ENCODE results near the gene METRNL.

Gene METRNL

DNA sequence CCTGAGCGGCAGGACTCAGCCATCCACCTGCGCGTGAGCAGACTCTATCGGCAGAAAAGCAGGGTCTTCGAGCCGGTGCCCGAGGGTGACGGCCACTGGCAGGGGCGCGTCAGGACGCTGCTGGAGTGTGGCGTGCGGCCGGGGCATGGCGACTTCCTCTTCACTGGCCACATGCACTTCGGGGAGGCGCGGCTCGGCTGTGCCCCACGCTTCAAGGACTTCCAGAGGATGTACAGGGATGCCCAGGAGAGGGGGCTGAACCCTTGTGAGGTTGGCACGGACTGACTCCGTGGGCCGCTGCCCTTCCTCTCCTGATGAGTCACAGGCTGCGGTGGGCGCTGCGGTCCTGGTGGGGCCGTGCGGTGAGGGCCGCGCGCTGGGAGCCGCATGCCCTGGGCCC is 14.9 kb downstream of the METRNL start:
- no peak for DNase-seq

DNA sequence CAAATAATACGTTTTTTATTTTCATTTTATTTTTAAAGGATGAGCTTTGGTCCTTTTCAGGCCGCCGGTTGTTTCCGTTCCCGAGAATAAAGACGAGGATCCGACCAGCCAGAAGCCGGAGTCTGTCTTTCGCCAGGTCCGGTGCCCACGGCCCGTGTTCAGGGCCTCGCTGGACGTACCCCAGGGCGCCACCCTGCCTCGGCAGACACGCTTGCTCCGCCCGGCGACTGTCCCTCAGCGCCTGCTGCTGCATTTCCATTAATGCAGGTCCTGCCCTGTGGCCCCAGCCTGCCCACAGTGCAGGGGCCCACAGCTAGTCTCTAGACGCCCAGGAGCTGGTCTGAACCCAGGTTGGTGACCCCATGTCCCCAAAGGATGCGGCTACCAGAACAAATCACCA is 15.6 kb downstream of the METRNL start:
- DNase-seq = no peak

DNA sequence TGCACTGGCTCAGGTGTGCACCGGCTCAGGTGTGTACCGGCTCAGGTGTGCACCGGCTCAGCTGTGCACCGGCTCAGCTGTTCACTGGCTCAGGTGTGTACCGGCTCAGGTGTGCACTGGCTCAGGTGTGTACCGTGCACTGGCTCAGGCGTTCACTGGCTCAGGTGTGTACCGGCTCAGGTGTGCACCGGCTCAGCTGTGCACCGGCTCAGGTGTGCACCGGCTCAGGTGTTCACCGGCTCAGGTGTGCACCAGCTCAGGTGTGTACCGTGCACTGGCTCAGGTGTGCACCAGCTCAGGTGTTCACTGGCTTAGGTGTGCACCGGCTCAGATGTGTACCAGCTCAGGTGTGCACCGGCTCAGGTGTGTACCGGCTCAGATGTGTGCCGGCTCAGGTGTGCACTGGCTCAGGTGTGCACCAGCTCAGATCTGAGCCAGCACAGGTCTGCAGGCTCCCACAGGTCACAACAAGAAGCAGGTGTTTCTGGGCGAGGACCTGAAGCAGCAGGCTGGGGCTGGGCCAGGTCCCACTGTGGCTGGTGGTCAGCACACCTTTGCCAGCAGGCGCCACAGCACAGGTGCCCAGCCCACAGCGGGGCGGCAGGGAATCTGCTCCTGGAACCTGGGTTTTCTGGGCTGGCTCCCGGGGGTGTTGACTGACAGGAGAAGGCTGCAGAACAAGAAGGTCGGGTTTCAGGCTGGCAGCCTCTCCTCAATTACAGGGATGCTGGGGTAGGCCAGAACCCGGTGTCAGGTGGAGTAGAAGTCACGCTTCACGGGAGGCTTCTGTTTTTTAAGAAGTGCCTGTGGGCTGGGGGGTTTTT is 17.2 kb downstream of the METRNL start:
- DNase-seq = no peak

- DNase-seq = no peak
Measured at GRCh38 chr17:83097831-83098230, 18.4 kb downstream of the METRNL start.

GRCh38 chr17:83098241-83099085 is 19.1 kb downstream of the METRNL start:
- DNase-seq = no peak

GRCh38 chr17:83099086-83099555 is 19.7 kb downstream of the METRNL start:
- DNase-seq = no peak

DNA sequence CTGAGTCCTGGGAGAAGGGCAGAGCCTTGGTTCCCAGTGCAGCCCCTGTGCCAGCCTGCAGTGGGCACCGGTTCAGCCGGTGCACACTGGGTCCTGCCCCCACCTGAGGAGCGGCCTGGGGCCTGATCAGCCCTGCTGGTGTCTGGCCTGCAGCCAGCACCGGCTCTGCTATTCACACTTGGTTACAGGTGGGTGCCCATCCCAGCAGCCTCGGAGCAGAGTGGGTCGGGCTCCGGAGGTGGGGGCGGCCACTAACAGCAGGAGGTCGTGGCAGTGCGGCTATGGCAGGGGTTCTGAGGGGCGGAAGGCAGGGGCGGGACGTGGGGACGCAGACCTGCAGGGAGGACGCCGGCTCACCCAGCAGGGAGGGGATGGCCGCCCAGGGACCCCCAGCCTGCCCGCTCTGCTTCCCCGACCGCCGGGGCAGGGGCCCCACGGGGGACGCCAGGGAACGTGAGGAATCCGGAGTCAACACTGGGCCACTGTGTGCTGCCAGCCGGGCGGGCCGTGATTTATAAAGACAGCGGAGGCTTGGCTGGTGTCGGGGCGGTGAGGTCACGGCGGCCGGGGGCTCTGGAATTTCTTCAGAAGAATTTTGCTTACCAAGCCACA is 20.3 kb downstream of the METRNL start:
- DNase-seq = no peak

- DNase-seq = no peak
Measured at GRCh38 chr17:83100220-83100852, 20.9 kb downstream of the METRNL start.

GRCh38 chr17:83100853-83101391 is 21.5 kb downstream of the METRNL start:
- DNase-seq = no peak

- DNase-seq = no peak
Measured at GRCh38 chr17:83101805-83102480, 22.5 kb downstream of the METRNL start.

DNA sequence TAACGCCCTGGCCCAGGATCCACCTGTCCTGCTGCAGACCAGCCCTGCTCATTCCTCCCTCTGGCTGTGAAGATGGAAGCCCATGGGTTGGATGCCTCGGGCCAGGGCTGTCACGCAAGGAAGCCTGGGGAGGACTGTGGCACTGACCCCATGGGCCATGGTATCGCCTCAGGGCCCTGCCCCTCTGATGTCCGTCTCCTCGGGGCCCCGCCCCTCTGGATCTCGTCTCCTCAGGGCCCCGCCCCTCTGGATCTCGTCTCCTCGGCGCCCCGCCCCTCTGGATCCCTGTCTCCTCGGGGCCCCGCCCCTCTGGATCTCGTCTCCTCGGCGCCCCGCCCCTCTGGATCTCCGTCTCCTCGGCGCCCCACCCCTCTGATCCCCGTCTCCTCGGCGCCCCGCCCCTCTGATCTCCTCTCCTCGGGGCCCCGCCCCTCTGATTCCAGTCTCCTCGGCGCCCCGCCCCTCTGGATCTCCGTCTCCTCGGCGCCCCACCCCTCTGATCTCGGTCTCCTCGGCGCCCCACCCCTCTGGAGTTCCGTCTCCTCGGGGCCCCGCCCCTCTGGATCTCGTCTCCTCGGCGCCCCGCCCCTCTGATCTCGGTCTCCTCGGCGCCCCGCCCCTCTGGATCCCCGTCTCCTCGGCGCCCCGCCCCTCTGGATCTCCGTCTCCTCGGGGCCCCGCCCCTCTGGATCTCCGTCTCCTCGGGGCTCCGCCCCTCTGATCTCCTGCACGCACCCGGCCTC is 24.0 kb downstream of the METRNL start:
- DNase-seq = no peak

- DNase-seq = no peak
Measured at GRCh38 chr17:83103943-83104311, 24.5 kb downstream of the METRNL start.

DNA sequence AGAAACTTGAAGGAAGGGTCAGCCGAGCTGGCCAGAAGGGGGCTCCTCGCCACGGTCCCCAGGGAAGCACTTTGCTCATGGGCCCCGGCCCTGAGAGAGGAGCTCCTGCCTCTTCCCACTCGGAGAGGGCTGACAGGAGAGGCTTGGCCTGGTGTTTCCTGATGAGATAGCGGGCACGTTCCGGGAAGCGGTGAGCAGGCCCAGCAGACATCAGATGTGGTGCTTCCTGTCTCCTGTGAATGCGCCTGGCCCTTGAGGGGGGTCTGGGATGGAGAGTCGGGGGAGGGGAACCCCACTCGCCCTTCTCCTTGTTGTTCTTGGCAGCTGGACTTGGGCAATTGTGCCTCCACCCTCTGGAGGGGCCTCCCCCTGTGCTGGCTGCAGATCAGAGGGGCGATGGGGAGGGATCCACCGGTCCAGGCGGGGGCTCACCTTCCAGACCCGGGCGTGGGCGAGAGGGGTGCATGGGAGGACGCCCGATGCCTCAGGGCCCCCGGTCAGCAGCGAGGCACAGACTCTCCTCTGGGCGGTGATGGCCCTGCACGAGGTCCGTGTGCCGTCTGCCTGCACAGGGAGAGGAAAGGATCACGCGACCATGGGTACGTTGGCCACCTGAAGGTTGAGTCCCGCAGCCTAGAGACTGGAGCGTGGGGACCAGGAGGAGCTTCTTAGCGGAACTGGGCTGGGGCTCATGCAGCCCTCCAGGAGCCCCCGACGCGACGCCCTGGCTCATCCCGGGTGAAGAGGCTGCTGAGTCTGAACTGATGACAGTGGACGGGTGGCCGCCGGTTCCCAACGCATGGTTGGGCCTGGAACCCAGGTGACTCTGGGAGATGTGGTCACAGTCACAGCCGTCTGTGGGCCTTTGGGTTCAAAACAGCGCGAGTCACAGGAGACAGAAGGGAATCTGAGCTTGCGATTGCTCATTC is 25.4 kb downstream of the METRNL start:
- DNase-seq = no peak

GRCh38 chr17:83105512-83105911 is 26.1 kb downstream of the METRNL start:
- DNase-seq = no peak

DNA sequence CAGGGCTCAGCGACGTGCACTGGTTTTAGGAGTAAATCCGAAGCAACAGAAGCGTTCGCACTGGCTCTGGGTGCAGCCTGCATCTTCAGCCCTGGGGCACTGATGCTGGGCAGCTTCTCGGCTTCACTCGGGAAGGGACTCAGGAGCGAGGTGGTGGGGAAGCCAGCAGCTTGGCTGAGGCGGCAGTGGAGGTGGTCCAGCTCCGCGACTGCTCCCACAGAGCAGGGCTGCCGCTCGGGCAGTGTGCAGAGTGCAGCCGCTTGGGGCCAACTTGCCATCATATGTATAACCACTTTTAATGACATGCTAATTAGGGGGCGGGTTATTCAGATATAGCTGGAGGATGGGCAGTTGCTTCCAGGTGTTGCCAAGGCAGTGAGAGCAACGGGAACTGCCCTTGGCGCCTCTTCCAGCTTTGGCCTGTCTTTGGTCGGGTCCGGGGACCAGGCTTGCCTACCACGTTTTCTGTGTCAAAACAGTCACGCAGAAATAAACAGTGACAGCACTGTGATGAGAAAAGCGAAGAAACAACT is 26.7 kb downstream of the METRNL start:
- no peak for DNase-seq

- DNase-seq = no peak
Measured at GRCh38 chr17:83106913-83107655, 27.7 kb downstream of the METRNL start.

DNA sequence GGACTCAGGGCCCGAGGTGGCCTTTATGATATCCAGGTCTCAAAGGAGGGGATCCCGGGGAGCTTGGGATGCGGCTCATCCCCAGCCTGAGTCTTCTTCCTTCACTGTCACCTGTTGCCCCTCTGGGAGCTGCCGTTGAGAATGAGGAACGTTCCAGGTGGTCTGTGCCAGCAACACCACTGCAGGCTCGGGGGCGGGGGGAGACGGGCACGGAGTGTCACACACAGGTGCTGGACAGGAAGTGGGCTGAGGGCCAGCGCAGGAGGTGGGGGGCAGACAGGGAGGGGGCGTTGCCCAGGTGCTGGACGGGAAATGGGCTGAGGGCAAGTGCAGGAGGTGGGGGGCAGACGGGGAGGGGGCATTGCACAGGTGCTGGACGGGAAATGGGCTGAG is 28.2 kb downstream of the METRNL start:
- no peak for DNase-seq

- no peak for DNase-seq
Measured at GRCh38 chr17:83108709-83109108, 29.3 kb downstream of the METRNL start.

GRCh38 chr17:83109386-83109785 is 30.0 kb downstream of the METRNL start:
- DNase-seq = no peak
